Stimulated activated naive CD4-positive, alpha-beta T cell treated with Interleukin-2 at 50 U/mL for 16 hours (primary cell): ENCODE measurements around the gene RBFOX2.
"Not testable (repeated sequence)": the region's sequence is repeated elsewhere in the genome, so short reads cannot be mapped to it uniquely, and the experiment has no call there.

ENCODE experiments used
- DNase-seq: peaks from one replicate; lab custom pipeline; 2025; lab: John Stamatoyannopoulos, UW

Gene RBFOX2

DNA sequence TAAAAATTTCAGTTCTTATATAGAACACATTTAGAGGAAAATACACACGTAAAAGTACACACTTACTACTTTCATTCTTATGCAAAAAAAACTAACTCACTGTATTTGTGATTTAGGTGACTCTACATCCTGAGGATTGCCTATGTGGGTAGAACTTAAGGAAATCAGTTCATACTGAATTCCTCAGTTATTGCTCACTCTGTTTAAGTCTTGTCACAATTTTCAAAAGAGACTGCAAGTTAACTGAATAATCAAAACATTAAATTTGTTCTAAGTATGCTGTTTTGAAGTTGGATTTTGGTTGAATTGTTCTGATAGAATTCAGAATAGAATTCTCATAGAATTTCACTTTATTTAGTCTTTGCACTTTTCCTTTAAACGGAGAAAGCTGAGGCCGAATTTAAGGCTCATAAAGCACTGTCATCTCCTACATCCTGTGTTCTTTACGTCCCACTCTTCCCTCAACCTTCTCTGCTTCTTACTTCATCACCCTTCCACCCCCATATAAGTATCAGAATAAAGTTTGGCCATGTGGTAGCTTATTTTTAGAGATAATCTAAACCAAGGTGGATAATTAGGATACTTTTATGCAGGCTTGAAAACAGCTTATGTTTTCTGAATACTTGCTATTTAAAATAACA lies 251.2 kb downstream of the RBFOX2 start:
- no peak for DNase-seq

DNA sequence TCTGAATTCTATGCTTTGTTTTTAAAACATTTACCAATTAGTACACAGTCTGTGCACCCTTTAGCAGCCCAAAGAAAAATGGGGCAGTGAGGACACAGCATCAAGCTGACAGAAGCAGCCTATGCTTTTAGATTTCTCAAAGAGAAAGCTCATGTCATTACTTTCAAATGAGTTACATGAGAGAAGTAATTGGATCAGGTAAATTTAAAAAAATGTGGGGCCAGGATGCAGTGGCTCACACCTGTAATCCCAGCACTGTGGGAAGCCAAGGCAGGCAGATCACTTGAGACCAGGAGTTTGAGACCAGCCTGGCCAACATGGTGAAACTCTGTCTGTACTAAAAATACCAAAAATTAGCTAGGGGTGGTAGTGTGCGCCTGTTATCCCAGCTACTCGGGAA lies 253.3 kb downstream of the RBFOX2 start:
- DNase-seq, result no peak

DNA sequence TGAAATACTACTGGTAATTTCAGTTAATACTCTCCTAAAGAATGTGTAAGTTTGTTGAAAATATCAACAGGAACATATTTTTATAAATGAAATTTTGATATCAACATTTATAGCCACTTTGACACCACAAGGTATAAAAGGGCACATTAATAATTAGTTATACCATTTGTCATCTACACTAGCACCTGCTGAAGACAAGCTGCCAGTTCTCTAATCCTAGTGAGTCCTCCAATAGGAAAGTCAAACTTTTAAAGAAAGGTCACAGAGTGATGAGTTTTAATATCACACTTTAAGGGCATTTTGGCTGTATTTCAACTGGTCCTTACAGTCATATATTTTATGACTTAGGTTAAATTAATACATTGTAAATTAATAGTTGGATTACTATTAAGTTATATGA lies 258.6 kb downstream of the RBFOX2 start:
- DNase-seq, result no peak

DNA sequence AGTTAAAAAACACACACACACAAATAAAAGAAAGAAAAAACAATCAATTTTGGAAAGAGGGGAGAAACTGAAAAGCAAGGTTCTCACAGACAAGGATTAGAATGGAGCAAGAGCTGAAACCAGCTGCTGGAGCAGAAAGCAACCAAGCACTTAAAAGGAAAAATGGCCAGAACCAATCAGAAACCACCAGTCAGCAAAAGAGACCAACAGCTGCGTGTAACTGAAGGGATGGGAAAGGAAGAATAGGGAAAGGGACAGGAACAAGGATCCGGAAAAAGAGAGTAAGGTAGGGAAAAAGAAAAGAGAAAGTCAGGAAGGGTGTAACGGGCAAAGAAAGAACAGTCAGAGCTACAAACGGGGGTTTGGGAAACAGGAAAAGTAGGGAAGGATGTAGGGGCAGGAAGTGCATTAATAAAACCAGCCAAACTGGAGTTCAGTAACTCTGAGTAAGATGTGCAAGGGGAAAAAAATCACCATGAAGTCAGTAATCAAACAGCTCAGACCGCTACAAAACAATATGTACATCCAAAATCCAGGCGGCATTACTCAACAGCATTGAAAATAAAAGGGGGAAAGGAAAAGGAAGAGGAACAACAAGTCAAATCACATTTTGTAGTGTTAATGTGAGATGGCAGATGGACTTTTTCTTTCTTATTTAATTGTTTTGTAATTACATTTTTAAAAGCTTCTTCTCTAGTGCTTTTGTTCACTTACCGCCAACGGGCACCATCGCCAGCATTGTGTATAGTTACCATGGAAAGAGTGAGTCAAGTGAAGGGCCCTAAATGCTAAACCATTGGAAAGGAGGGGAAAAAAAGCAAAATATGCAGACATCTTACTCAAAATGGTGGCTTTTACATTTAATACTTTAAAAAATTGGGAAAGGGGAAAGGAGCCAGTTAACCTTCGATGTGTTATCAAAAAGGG lies 261.7 kb downstream of the RBFOX2 start:
- no peak for DNase-seq

DNA sequence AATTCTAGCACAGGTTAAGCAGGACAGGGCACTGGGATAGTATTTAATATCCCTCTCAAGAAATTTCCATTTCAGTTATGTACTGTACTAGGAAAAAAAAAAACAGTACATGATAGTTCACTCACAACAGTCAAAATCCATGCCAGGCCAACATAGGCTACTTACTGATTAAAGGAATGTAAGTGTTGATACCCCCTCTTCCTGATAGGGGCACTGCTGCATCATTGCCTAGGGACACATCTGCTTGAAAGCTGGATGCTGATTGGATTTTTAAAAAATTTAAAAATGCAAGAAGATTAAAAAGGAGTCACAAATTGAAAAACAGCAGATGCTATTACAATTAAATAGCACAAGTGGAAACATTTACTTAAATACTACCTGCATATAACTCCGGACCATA lies 267.6 kb downstream of the RBFOX2 start:
- DNase-seq, result no peak

DNA sequence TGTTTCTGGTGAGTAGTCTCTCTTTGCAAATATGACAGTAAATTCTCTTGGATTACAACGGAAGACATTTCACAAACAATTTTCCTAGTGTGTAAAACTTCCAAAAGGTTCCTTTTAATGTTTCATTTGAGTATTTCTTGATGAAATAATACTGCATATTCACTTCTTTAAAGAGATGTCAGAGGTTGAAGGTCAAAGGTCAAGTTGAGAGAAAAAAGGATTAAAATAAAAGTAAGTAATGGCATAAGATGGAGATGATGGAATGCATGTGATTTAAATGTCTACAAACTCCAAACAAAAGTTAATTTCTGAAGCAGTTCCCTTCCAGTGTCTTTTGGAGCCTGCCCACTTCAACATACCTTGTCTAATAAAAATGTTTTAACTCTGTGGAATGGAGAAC lies 270.2 kb downstream of the RBFOX2 start:
- DNase-seq, result no peak

DNA sequence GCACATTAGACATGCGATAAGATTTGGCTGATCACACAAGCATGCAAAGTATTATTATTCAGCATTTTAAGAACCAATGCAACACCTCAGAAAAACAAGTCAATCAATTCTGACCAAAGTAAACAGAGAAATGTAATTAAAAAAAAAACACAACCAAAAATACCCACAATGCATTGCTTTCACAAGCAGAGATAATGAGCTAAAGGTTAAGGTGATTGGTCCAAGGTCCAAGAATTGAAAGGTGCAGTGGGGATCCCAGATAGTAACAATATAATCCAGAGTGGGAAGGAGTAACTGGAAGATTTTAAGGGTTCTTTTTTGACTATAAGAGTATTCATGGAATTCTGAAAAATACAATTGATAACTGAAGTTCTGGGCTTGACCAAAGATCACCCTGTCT lies 271.9 kb downstream of the RBFOX2 start:
- no peak for DNase-seq

DNA sequence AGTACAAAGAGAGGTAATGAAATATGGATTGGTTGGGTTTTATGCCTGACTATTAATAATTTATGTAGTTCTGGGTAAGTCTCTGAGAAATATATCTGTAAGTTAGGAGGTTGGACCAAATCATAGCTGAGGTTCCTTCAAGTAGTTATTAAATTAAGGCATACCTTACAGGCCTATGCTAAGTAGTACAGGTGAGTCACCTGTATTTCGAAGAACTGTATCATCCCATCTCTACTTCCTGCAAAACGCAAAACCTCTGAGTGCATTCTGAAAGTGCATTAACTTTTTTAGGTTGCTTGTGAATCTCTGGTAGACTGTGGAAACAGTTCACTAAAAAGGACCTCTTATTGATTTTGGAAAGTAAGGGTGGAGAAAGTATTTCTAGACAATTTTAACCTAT lies 273.9 kb downstream of the RBFOX2 start:
- no peak for DNase-seq

DNA sequence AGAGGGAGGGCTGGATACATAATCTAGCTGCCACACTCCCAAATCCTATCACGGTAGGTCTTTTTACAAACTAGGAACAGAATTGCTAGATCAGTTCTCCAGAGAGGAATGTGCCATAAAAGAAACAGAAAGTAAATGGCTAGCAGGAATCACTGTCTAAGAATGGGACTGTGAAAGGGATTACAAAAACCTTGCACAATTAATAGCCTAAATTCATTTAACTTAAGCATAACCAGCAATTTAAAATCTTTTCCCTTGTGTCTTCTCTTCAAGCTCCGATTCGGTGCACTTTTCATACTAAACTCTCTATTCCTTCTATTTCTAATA lies 275.8 kb downstream of the RBFOX2 start:
- no peak for DNase-seq

DNA sequence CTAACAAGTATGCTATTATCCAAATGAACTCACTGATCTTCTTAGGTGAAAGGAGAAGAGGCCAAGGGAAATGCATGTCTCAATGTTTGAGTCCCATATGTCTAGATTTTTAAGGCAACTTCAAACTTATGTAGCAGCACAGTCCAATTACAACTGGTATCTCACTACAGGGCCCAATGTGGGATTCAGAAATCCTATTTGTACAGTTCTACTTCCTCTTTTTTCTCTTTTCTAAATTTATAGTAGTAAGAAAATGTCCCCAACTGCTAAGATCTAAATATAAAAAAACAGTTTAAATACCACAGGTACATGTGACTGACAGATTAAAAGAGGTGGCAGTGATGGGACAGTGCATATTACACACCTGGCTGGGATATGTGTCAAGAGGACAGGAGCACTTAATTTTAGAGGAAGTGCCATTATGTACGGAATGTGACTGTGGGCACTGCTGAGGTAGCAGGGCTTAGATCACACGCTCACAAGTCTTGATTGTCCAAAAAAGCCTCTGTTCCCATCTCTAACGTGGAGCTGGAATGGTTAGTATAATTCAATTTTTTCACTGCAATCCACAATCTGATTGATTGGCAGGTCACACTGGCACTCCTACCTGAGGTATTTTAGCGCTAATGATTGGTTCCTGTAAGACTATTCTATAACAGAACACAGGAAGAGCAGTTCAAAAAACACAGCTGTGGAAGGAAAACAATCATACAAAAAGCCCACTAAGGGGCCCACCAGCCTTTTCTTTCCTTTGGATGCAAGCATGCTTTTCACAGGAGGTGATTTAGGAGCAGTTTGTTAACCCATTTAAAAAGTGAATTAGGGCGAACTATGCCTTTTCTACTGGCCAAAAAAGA lies 276.4 kb downstream of the RBFOX2 start:
- no peak for DNase-seq

DNA sequence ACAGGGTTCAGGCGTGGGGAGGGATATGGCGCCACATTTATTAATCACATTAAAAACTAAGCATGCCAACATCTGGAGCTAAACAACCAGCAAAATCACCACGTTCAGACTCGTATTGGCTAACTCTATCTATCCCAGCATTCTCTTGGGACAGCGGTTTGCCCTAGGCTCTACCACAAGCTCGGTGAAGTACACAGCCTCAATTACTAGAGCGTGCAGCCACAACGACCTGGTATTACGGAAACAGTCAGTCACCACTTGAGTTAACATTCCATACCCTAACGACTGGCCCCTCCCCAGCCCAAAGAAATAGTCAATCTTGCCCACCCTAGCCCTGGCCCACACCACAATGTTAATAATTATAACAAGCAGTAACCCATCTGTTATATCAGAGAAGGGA lies 278.8 kb downstream of the RBFOX2 start:
- no peak for DNase-seq

DNA sequence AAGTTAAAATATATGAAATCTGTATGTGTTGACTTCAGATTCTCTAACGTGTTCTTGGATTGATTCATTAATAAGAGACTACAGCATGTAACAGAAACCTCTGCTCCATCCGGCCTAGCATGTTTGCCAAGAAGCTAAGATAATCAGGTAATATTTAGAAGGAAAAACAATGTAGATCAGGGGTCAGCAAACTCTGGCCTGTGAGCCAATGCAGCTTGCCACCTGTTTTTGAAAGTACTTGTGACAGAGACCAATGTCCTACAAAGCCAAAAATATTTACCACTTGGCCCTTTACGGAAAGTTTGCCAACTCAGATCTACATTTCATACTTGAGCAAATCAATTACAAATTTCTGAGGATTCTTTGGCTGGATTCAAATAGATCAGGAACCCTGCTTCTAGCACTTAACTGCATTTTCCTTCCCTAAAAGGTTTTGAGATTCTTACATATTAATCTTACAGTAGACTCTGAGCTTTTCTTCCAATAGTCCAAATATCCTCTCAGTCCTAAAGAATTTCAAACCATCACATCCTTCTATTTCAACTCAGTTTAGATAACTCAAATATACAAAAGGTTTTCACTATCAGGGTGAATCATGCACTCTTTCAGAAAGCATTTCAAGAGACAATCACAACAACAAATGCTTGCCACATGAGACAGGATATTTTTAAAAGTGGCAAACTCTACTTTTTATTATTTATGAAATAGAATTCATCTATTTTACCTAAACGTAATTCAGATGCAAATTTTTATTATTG lies 281.5 kb downstream of the RBFOX2 start:
- no peak for DNase-seq

DNA sequence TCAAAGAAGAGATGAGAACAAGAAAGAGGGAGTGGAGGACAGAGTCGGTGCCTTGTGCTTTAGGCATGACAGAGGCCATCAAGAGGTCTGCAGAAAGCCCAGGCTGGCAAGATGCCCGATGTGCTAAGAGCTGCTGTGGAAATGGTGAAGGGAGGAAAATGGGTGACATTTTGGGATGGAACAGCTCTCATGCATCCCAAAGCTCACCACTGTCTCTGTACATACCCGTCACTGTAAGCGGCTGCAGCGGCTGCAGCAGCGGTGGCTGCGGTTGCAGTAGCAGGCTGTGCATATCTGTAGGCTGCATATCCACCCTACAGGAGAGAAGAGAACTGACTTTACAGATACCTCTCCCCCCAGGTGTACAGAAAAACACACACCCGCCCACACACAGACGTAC lies 282.4 kb downstream of the RBFOX2 start:
- DNase-seq, result no peak

DNA sequence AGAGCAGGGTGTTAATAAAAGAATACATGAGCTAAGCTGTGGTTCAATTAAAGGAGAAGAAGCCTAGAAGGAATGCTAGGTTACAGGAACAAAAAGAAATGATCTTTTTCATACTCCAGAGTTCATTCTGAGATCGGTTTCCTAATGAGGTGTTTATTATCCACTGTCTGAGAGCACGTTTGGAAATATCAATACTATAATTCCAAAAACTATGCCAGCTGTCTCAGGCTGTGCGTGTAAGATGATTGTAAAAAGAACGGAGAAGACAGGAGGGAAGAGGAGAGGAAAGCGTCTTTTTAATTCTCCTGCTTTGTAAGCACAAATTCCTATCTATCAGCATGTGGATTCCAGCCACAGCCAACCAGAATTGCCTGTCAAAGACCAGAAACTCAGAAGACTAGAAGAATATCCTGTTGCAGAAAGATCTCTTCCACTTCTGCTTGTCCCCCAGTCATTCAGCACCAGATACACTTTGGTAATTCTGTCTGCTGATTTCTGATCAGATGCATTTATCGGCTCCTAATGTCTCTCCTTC lies 285.2 kb downstream of the RBFOX2 start:
- DNase-seq, result no peak

DNA sequence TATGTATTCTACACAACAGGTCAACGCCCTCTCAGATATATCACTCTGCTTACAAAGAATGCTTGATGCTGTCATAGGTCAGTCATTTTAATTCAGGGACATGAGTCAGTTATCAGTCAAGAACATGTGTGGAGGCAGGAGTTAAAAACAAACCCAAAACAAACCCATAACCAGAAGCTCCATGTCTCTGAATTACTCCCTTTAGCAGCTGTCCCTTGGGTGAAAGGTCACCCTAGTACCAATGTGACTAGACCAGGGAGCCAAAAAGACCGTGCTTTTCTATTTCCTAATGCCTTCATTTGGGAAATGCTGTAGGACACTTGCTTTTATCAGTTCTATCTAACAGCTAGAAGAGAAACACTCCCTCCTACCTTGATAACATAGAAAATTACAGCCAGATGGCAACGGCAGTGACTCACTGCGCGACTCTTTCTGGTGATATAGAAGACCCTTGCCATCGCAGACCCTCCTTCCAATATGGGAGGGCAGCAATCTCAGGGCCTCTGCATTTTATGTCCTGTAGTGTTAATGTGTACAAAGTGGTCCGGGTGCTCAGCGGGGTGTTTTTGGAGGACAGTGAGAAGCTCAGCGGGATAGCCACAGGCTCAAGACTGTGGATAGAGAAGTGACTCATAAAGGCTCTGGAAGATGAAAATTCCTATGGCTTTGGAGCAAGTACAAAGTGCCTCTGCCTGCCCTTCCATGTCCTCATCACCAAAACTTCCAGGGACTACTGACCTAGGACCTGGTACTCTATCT lies 286.1 kb downstream of the RBFOX2 start:
- no peak for DNase-seq

DNA sequence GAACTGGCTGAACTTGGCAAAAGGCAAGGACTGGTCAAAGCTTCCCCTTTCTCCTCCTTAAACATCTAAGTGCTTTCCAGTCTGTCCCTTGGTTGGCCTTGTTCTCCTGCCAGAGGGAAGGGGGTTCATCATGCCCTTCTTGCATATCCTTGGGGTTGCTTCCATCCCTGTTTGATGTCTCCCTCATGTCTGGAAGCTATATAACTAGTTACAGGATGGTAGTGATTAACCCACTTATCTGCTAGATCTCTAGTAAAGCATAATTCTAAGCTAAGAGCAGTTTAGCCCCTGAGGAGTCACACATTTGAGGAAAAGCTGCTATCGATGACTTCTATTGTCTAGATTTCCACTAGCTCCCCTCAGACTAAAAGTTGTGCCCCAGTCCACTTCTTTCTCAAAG lies 288.0 kb downstream of the RBFOX2 start:
- no peak for DNase-seq

DNA sequence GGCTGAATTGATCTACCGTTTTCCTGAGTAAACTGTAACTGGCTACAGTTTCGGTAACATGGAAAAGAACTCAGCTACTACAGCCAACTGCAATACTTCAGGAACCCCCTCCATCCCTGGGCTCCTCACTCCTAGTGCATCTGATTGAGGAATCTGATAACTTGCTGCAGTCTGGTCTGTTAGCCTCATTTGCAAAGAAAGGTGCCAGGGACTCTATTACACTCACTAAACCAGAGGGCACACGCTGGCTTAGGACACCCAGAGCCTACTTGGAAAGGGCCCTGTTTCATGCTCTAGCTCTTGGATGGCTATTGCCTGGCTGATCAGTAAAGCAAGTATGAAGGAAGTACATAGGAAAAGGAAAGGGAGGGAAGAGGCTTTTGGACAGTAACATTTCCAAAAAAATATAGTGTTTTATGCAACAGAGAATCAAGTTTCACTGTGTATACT lies 288.7 kb downstream of the RBFOX2 start:
- DNase-seq, result no peak

DNA sequence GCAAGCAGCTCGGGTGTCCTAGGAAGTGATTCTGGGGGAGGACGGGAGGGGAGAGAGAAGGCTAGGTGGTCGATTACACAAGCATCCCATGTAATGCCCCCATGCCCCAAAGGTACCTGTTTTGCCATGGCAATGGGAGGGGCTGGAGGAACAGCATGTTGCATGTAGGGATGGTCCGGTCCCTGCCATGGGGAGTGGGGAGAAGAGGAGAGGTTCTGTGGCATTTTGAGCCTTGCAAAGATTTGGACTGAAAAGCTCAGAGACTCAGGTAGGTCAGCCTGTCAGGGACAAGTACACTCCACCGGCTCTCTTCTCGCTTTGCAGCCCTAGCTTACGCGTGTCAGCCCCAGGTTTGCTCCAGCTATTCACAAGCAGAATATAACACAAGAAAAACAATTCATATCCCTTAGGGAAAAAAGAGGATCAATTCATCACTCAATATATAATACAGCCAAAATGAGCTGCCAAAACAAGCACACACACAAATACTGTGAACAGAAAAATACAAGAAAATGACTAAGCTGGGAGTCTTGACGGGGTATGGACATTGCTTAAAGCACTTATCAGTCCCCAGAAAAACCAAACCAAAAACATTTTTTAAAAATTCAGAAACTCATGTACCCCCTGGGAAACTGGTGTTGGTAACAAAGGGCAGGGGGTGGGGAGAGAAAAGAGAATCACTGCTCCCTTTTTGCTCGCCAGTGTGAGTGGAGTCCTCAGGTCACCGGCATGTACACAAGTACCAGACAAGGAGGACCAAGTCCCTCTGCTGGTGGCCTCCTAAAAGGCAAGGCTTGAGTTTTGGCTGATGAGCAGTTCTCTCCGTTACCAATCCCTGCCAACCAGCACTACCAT lies 289.3 kb downstream of the RBFOX2 start:
- DNase-seq, result no peak

DNA sequence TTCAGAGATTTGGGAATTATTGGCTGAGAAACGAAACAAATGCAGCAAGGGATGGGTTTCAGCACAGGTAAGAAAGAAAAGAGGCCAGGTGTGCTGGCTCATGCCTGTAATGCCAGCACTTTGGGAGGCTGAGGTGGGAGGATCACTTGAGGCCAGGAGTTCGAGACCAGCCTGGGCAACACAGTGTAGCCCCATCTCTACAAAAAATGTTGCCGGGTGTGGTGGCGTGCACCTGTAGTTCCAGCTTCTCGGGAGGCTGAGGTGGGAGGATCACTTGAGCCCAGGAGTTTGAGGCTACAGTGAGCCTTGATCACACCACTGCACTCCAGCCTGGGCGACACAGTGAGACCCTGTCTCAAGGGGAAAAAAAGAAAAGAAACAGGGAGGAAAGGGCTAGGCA lies 290.7 kb downstream of the RBFOX2 start:
- DNase-seq, result not testable (repeated sequence)

DNA sequence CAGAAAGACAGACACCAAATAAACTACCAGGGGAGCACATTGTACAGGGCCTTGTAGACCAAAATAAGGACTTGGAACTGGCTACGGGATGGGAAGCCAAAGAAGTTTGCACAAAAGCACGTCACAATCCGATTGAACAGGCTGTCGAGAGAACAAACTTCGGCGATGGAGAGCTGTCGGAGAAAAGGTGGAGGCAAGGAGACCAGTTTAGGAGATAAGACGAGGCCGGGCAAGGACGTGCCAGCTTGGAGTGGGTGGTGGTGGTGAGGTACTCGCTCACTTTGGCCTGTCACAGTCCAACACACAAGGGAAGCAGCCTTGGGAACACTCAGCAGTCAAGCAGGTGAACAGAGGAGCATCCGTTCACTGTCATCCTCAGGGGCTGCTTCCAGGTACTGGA lies 291.9 kb downstream of the RBFOX2 start:
- DNase-seq, result no peak
